HG02884 (cell line): ENCODE measurements around the gene BGN.
A peak's percentile ranks its signal among the peaks of the same experiment; 100 is the strongest.

Source experiments
- ATAC-seq: cut with Tn5 transposase; IDR thresholded peaks from one replicate; pipeline ENCODE4 v1.9.1; 2021; ENCODE audit warnings: mild to moderate bottlenecking, moderate library complexity; ENCODE audit not compliant: unreplicated experiment

Gene BGN

GRCh38 chrX:153459986-153460385 is 34.8 kb upstream of the BGN start:
- ATAC-seq: no peak

DNA sequence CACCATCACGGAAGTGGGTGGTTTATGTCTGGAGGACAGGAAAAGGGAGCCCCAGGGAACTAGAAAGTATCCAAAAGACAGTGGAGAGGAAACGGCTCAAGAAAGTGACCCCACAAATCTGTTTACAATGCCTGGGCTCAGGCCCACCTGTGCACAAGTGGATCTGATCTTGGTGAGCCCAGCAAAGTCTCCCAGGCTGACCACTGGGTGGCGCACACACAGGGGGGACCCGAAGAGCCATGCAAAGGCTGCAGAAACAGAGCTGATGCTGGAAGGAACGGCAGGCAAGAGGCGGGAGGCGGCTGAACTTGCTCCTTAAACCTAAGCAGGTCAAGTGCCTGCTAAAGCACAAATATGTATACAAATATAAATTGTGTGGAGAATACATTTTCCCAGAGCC is 34.0 kb upstream of the BGN start:
- ATAC-seq: no peak

- no peak for ATAC-seq
Measured at GRCh38 chrX:153462291-153462690, 32.5 kb upstream of the BGN start.

- ATAC-seq: no peak
Measured at GRCh38 chrX:153463031-153463430, 31.7 kb upstream of the BGN start.

GRCh38 chrX:153463556-153463955 is 31.2 kb upstream of the BGN start:
- ATAC-seq: no peak

- no peak for ATAC-seq
Measured at GRCh38 chrX:153464116-153464515, 30.7 kb upstream of the BGN start.

DNA sequence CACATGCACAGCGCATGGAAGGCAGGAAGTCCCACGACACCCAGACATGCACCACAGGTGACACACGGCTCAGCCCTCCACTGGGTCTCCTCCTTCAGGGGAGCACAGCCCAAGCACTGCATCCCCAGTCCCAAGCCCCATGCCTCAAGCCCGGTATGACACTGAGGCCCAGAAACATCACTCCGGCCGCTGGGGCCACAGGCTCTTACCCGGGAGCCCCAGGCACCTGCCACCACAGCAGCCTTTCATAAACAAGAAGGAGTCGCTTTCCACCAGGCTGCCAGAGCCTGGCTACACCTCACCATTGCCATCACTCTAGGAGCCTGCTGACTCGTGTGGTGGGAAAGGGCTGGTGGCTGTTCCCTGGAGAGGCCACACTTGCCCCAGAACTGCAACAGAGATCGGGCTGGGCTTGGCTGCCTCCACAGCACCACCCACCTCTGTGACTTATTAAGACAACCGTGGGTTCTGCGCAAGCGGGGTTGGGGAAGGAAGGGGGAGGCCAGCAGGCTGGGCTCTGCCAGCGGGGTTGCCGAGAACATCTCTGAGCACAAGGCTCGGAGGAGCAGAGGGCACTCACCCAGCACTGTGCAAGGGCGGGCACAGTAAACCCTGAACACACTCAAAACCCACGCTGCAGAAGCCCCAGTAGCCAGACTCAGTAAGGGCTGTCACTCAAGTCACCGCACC is 28.9 kb upstream of the BGN start:
- no peak for ATAC-seq

DNA sequence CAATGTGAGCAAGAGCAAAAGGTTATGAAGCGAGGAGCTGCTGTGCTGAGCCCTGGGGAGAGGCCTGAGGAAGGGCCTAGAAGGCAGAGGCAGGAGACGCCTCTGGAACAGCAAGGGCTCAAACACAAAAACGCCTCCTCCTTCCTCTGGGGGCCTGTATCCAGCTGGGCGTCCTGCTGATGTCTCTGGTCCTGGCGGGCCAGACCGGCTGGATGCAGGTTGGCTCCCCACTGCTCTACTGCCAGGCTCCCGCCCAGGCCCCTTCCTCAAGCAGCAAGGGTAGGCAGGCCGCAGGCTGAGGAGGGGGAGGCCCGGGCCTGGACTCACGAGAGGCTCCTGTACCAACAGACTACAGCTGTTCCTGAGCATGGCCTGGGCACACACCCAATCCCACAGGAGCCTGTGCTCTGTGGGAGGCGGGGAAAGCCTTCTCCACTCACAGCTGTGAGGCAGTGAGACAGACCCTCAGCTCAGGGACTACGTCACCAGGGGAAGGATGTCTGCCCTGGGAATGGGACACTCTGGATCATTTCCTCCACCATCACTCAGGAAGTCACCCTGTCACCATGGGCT is 26.7 kb upstream of the BGN start:
- ATAC-seq: no peak

GRCh38 chrX:153469811-153470410 is 24.9 kb upstream of the BGN start:
- peak; percentile 29 for ATAC-seq

DNA sequence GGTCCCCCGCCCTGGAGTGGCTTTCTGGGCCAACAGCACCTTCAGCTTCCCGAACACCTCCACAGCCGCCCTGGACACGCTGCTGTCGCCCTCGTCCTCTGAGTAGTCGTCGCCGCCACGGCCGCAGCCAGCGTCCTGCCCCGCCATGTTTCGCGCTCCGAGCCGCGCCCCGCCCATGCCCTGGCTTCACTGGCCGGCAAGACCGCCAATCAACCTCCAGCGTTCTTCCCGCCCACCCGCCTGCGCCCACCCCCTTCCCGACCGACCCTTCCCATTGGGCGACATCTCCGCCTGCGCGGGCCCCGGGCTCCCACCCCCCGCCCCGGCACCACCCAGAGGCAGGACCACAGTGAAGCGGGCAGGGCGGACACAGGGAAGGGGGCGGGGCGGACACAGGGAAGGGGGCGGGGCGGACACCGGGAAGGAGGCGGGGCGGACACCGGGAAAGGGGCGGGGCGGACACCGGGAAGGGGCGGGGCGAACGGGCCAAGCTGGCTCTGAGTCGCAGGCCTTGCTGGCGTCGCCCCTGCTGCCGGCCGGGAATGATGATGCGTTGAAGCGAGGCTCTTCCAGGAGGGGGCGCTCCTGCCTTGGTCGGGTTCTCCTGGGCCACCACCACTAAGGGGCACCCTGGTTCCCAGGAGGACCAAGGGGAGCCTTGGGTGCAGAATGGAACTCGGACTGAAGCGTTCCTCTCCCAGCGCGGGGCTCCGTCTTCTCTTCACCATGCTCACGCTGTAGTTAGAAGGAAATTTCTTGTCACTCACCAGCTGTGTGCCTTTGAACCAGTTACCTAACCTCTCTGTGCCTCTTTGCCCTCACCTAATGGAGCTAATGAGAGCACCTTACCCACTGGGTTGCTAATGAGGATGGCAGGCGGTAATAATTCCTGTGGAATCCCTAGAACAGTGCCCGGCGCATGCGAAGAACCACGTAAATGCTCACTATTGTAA is 24.1 kb upstream of the BGN start, which contains the start of gene HAUS7:
TSS of gene HAUS7 (minus strand) at position 166 of the 953 bp plus-strand sequence. CDS start at position 147, 19 bp downstream.
- peak; percentile 72 for ATAC-seq

GRCh38 chrX:153471663-153472280 is 23.0 kb upstream of the BGN start:
- ATAC-seq: no peak

DNA sequence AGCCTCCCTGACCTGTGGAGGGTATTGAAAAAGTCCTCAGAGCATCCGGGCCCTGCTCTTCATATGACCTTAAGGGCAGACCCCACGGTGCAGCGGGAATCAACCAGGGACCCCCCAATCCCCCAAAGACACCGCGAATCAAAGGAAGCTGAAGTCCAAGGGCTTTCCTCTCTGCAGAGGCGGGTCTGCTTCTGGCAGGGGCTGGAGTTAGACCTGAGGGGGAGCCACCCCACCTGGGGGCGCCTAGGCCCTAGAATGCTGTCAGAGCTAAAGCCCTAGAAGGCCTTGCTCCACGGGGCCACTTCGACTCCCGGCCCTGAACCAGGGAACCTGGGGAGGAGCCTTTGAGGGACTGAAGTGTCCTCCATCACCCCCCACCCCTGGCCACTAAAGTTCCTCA is 21.7 kb upstream of the BGN start:
- ATAC-seq: no peak

DNA sequence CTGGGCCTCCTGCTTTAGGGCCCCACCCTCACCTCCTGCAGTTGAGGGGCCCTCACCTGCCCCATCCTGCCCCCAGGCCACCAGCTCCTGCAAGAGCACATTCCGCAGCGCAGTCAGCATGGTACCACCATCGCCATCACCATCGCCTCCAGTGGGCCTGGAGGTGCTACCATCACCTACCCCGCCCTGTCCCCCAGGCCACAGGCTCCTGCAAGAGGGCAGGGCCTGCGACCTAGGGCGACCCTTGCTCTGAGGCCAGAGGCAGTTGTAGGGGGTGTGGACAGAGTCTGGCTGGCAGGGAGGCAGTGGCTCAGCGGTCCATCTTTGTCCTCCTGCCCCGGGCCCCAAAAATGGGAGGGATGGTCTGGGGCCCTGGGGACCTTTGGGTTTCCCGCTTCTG is 20.5 kb upstream of the BGN start:
- ATAC-seq: no peak

- ATAC-seq: no peak
Measured at GRCh38 chrX:153474718-153475117, 20.1 kb upstream of the BGN start.

DNA sequence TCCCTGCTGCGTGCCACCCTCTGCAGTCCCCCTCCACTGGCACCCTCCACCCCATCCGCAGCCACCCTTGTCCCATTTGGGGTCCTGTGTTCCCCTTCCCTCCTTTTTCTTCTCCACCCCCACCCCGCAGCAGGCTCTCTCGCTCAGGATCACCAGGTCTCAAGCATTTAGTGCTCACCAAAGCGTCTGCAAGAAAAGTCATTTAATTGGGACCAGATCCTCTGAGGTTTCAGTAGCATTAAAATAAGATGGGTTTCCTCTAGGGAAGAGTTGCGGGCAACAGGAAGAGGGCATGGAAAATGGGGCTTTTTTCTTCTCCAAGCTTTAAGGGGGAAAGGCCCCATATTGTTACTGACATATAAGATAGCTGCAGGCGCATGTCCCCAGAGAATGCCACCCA is 19.5 kb upstream of the BGN start:
- no peak for ATAC-seq

- no peak for ATAC-seq
Measured at GRCh38 chrX:153475751-153476281, 19.0 kb upstream of the BGN start.

- no peak for ATAC-seq
Measured at GRCh38 chrX:153476666-153477363, 18.0 kb upstream of the BGN start.

DNA sequence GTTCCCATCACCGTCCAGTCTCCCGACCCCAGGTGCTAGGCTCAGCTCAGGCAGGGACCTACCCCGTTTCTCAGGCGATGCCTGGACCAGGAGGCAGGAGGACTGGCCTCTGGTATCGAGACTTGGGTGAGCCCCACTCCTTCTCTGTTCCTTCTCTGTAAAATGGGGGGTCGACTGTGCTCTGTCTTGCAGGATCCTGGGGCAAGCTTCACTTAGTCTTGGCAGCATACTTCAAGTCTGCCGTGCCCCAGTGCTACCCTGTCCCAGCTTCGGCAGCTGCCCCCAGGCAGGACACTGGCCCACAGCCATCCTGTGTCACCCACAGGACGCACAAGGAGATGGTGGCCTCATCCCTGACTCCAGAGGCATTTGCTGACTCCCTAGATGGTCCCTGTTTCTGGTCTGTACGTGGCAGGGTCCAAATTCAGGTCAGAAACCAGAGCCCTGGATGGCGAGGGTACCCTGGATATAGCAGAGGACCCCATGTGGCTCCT is 17.4 kb upstream of the BGN start:
- ATAC-seq: no peak

GRCh38 chrX:153477901-153478300 is 16.9 kb upstream of the BGN start:
- ATAC-seq: no peak

DNA sequence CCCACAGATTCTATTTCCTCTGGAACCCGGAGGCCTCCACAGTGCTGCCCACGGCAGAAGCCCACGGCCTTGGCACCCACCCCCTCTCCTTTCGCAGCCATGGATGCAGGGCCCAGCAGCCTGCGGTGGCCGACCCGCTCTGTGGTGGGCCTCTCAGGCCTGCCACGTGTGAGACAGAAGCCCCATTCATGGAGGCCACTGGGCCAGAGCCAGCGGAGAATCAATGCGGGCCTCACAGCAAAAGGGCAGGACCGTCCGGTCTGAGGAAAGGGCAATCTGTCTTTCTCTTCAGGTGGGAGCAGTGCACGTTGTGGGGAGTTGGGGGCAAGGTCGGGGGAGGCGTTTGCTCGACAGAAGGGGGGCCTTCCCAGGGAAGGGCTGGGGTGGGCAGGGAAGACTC is 16.0 kb upstream of the BGN start:
- no peak for ATAC-seq
